ENCODE results near the gene AMPD3. TPM values are rescaled to one million over a fixed set of nuclear protein-coding genes. Genes with fewer than 3 reads are reported as not detected.

AMPD3 gene
- total and polyA plus RNA-seq, 2 of the 13 experiments (the other 11 are each of a cell fraction or from before 2014, with no cell fraction given): 0.33 to 2.3 TPM

DNA sequence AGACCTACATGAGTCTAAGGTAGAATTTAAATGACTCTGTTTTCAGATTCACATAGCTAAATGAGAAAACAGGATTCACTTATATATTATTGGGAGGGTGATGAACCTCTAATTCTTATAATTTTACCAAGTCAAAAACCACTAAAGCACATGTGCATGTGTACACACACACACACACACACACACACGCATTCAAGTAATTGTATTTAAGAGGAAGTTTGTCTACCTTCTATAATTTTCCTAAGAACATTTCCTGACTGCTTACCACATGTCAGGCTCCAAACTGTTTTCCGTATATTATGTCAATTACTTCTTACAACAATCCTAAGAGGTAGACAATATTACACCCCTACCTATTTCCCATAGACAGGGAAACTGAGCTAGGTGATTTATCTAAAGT lies 79.3 kb downstream of the AMPD3 start:
- TF ChIP-seq KLF11 (CRISPR knock-in tag; IDR thresholded peaks at IDR 0.05) (no peak), HDAC2 (CRISPR knock-in tag; IDR thresholded peaks at IDR 0.05) (no peak)
- ChIA-PET CTCF (ENCODE audit: low intra/inter-chr PET ratio, low total read pairs) (no interaction called here), POLR2A (no interaction called here)
- no peak overlapping the region for H3K27ac ChIP-seq (ENCODE audit: extremely low read length, insufficient read depth, low read length)
- H3K27me3 ChIP-seq (ENCODE audit: control insufficient read depth in 1 of 2, insufficient read depth in 2 of 2, low read length in 2 of 2): no peaks in the 10 kb centered on the region
- no TSS peak for BruUV-seq (replicated peaks)
- ATAC-seq (no peak), FAIRE-seq (no peak), DNase-seq (ENCODE audit: low spot score) (no peak)
- no peak overlapping the region for H3K9ac ChIP-seq (ENCODE audit: insufficient read depth, low read depth, low read length)
- in situ Hi-C loops (cut with HindIII; ENCODE audit: extremely low pct_ligation_motif_present, low pct_unique_long_range_greater_than_20kb) (no loop called here), intact Hi-C loops (cut with micrococcal nuclease; ENCODE audit: unreplicated experiment) (no loop called here)
- H3K9me3 ChIP-seq (ENCODE audit: low read length): no peaks in the 10 kb centered on the region
- WGBS (ENCODE audit: low lambda C conversion rate): 99% methylated on average over 2 of the region's 2 CpGs
- H3K79me2 ChIP-seq (ENCODE audit: insufficient read depth, low read length): no peaks in the 10 kb centered on the region
- no peak overlapping the region for H2AFZ ChIP-seq (ENCODE audit: low read length)
- no peaks in the 10 kb centered on the region for H4K20me1 ChIP-seq (ENCODE audit: insufficient read depth, low read length)
- peaks cover 4% of the 10 kb centered on the region; the same call in 1 of the 2 replicates for H3K4me1 ChIP-seq (ENCODE audit: insufficient read depth, low read length)
- H3K4me2 ChIP-seq (ENCODE audit: low read depth, low read length): no peak overlapping the region
- H3K4me3 ChIP-seq (replicated peaks in 1 of 3; ENCODE audit: insufficient read depth in 1 of 3, low read depth in 2 of 3, low read length in 3 of 3): no peak overlapping the region
- peaks cover 1 to 7% of the 10 kb centered on the region in 2 experiments; a peak in 2 of 5 replicates for H3K36me3 ChIP-seq (replicated peaks in 1 of 2; ENCODE audit: control insufficient read depth in 1 of 2, insufficient read depth in 2 of 2, low read length in 2 of 2)

DNA sequence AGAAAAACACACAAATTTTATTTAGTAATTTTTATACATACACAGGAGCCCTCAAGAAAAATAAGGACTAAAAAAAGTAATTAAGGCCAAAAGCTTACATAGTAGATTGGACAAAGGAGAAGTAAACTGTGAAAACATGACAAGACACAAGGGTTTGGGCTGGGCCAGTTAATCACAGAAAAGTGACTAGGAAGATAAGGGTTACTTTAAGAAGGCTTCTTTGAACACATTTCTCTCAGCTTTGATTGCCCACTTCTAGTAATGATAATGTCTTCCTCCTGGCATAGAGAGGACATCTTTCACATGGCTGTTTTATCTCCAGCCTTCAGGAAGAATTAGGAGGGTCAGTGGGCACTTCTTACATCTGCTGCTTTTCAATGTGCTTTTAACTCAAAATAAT lies 82.5 kb downstream of the AMPD3 start:
- ATAC-seq (no peak), FAIRE-seq (no peak), DNase-seq (ENCODE audit: low spot score) (no peak)
- H3K9me3 ChIP-seq (ENCODE audit: low read length): no peaks in the 10 kb centered on the region
- H3K4me2 ChIP-seq (ENCODE audit: low read depth, low read length): no peak overlapping the region
- ChIA-PET CTCF (ENCODE audit: low intra/inter-chr PET ratio, low total read pairs) (no interaction called here), POLR2A (no interaction called here)
- in situ Hi-C loops (cut with HindIII; ENCODE audit: extremely low pct_ligation_motif_present, low pct_unique_long_range_greater_than_20kb): no loop called here
- no peaks in the 10 kb centered on the region for H4K20me1 ChIP-seq (ENCODE audit: insufficient read depth, low read length)
- H3K4me3 ChIP-seq (replicated peaks in 1 of 3; ENCODE audit: insufficient read depth in 1 of 3, low read depth in 2 of 3, low read length in 3 of 3): no peak overlapping the region
- intact Hi-C loops (cut with micrococcal nuclease; ENCODE audit: unreplicated experiment): no loop called here
- no peak overlapping the region for H3K27ac ChIP-seq (ENCODE audit: extremely low read length, insufficient read depth, low read length)
- no peak overlapping the region for H3K9ac ChIP-seq (ENCODE audit: insufficient read depth, low read depth, low read length)
- no peaks in the 10 kb centered on the region for H3K79me2 ChIP-seq (ENCODE audit: insufficient read depth, low read length)
- no TSS peak for BruUV-seq (replicated peaks)
- no peaks in the 10 kb centered on the region; a peak in 1 of 5 replicates for H3K27me3 ChIP-seq (ENCODE audit: control insufficient read depth in 1 of 2, insufficient read depth in 2 of 2, low read length in 2 of 2)
- H2AFZ ChIP-seq (ENCODE audit: low read length): no peak overlapping the region
- H3K4me1 ChIP-seq (ENCODE audit: insufficient read depth, low read length): peaks cover 18% of the 10 kb centered on the region
- peaks cover 0 to 4% of the 10 kb centered on the region in 2 experiments; a peak in 2 of 5 replicates for H3K36me3 ChIP-seq (replicated peaks in 1 of 2; ENCODE audit: control insufficient read depth in 1 of 2, insufficient read depth in 2 of 2, low read length in 2 of 2)
- TF ChIP-seq, protein P1, sequence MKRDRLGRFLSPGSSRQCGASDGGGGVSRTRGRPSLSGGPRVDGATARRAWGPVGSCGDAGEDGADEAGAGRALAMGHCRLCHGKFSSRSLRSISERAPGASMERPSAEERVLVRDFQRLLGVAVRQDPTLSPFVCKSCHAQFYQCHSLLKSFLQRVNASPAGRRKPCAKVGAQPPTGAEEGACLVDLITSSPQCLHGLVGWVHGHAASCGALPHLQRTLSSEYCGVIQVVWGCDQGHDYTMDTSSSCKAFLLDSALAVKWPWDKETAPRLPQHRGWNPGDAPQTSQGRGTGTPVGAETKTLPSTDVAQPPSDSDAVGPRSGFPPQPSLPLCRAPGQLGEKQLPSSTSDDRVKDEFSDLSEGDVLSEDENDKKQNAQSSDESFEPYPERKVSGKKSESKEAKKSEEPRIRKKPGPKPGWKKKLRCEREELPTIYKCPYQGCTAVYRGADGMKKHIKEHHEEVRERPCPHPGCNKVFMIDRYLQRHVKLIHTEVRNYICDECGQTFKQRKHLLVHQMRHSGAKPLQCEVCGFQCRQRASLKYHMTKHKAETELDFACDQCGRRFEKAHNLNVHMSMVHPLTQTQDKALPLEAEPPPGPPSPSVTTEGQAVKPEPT (CRISPR knock-in tag; IDR thresholded peaks at IDR 0.05; ENCODE audit: low read depth): no peak
- TF ChIP-seq KDM5B (CRISPR knock-in tag; IDR thresholded peaks at IDR 0.05; ENCODE audit: borderline replicate concordance): no peak
- TF ChIP-seq ARNT2 (CRISPR knock-in tag; IDR thresholded peaks at IDR 0.05; ENCODE audit: low read depth): no peak
- TF ChIP-seq, protein P2, sequence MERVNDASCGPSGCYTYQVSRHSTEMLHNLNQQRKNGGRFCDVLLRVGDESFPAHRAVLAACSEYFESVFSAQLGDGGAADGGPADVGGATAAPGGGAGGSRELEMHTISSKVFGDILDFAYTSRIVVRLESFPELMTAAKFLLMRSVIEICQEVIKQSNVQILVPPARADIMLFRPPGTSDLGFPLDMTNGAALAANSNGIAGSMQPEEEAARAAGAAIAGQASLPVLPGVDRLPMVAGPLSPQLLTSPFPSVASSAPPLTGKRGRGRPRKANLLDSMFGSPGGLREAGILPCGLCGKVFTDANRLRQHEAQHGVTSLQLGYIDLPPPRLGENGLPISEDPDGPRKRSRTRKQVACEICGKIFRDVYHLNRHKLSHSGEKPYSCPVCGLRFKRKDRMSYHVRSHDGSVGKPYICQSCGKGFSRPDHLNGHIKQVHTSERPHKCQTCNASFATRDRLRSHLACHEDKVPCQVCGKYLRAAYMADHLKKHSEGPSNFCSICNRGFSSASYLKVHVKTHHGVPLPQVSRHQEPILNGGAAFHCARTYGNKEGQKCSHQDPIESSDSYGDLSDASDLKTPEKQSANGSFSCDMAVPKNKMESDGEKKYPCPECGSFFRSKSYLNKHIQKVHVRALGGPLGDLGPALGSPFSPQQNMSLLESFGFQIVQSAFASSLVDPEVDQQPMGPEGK (CRISPR knock-in tag; IDR thresholded peaks at IDR 0.05): no peak
- no peak for TF ChIP-seq NR2C2 (CRISPR knock-in tag; IDR thresholded peaks at IDR 0.05; ENCODE audit: borderline replicate concordance)
- no peak for TF ChIP-seq ATM (IDR thresholded peaks at IDR 0.05; ENCODE audit: borderline replicate concordance)
- TF ChIP-seq NFKB2 (CRISPR knock-in tag; IDR thresholded peaks at IDR 0.05; ENCODE audit: borderline replicate concordance): no peak
- no peak for TF ChIP-seq MXI1 (IDR thresholded peaks at IDR 0.05; ENCODE audit: borderline replicate concordance, low read depth, low read length)
- no peak for TF ChIP-seq REPIN1 (CRISPR knock-in tag; IDR thresholded peaks at IDR 0.05; ENCODE audit: borderline replicate concordance, low read depth)

All from HepG2 (cell line).